HG02840 (cell line): Measurements from ENCODE around the gene RPH3AL.

ENCODE experiments used
- ATAC-seq: cut with Tn5 transposase; IDR thresholded peaks from one replicate; pipeline ENCODE4 v1.9.1; 2021; ENCODE audit warnings: mild to moderate bottlenecking, moderate library complexity, moderate number of reproducible peaks; ENCODE audit not compliant: unreplicated experiment, low FRiP score

Gene RPH3AL

DNA sequence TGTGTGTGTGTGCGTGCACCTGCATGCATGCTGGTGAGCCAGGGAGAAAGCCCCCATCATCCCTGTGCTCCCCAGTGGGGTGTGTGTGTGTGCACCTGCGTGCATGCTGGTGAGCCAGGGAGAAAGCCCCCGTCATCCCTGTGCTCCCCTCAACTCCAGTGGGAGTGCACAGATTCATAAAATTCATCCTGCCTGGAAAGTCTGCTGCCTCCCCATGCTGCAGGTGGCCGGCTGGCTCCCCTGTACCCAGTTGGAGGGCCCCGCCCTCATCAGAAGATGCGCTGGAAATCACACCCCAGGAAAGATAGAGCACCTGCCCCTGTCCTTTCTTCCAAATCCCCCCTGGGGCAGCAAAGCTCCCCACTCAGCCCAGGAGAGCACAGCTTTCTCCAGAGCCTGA is 86.4 kb downstream of the RPH3AL start:
- no peak for ATAC-seq

DNA sequence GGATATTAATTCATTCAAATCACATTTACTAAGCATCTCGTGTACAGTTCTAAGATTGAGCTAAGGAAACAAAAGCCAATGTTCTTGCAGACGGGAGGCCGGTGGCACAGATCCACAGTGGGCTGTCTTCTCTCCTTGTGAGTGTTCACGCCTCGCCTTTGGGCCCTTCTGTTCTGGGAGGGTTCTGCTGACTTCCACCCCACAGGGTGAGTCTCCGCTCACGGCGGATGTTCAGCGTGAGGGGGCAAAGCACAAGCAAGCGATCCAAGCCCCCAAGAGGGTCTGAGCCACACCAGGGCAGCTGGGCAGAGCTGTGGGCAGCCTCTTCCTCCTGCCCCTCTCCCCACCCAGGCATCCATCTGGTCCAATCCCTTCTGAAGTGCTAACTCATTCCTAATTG is 86.9 kb downstream of the RPH3AL start:
- ATAC-seq, result no peak

DNA sequence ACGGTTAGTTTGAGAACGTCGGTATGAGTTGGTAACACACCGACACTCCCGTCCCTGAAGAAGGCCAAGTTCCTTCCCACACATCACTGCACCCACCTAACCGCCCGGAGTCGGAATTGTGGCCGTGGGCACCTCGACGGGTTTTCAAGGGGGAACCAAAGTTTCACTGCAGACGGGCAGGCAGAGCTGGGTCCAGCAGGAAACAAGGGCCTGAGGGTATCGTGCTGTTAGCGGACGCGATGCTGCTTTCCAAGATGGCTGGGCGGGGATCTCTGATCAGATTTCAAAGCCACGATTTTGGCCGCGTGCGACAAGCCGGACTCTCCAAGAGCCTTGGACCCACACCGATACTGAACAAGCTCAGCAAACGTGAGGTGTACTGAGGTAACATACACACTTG is 88.8 kb downstream of the RPH3AL start:
- no peak for ATAC-seq

DNA sequence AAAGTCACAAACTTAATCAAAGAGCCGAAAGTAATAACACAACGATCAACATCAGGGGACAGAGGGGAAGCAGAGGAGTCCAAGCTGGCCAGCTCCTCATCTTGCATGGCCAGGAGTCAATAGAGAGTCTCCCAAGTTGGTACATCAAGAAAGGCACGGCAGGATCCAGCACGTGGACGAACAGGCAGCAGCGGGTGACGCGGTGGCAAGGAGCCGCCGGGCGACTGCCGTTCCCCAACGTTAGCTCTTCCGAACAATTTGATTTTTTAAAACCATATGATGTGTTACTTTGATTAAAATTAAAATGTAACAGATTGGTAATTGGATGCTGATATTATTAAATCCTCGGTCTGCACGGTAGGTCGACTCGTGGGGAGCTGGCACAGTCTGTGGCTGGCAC is 89.3 kb downstream of the RPH3AL start:
- ATAC-seq, result no peak

DNA sequence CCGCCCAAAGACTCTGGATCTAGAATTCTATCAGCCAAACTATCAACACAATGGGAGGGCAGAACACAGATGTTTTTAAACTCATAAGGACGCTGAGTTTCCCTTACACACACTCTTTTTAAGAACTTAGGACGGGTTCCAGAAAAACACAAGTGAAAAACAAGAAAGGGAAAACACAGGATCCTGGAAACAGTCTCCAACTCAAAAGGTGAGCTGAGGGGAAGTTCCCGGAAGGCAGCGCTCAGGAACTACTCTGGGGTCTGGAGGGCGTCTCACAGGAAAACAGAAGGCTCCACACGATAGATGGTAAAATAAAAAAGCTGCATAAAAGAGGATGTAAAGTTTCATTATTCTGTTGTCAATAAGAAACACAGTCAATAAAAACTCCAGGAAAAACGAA is 91.0 kb downstream of the RPH3AL start:
- ATAC-seq, result no peak

DNA sequence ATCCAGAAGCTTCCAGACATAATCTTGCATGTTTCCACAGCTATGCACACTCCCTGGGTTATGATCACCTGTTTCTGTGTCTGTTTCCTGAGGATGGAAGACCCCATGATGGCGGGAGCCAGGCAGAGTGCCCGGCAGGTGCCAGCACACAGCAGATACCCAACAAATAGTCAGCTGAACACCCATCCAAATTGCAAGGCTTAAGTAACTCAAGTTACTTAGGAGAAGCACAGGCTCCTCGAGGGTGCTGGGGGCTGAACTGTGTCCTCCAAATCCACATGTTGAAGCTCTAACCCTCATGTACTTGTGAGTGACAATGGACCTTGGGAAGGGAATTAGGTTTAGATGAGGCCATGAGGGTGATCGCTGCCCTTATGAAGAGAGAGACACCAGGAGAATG is 91.7 kb downstream of the RPH3AL start:
- ATAC-seq, result no peak

DNA sequence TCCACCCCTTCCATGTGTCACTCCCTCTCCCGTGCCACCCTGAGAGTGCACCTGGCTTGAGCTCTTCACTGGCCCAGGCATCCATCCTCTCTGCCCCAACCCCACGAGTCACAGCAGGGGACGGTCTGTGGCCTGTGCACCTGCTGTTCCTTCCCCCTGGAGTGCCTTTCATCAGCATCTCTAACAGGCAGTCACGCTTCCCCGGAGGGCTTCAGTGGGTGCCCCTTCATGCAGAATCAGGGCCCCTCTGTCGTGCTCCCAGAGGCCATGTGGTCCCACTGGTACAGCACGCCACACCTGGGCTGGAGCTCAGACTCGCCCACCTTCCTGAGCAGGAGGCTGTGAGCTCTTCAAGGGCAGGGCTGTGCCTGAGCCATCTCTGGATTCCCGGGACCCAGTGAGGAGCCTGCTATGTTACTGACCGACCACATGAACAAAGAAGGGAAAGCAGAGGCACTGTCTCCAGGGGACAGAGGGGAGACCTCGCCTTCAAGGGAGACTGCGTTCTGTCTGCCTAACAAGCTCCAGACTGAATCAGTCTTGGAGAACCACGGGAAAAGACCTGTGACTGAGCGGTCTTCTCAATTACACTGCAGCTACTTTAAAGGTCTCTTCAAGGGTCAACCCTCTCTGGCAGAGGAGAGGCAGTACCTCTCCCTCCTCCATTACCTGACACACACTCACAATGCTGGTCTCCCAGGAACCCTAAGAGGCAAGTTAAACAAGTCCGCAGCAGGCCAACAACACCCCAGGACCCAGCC is 92.4 kb downstream of the RPH3AL start:
- ATAC-seq, result no peak

DNA sequence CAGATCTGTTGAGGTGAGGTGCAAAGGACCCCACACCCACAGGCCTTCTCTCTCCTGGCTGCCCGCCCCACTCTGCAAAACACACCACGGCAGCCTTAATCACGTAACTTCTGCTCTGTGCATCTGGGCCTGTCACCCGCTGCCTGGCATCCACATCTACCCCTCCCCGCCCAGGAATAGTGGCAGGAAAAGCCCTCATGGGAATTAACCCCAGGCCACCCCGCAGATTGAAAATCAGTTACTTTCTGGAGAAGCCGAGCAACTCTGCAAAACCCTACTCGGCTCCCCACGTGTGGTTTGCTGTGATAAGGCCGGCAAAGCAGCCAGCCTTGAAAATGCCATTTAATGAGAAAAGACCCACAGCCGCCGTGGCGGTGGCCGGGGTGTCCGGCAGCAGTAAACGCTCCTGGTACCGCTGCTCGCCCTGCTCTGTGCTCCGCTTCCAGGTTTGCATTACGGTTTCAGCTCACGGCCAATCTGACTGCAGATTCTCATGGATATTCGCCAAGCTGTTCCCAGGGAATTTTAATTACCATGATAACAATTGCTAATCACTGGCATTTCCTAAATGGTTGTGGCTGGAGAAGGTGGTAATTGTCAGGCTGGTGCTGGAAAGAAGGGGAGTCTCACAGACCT is 93.1 kb downstream of the RPH3AL start:
- ATAC-seq, result no peak

DNA sequence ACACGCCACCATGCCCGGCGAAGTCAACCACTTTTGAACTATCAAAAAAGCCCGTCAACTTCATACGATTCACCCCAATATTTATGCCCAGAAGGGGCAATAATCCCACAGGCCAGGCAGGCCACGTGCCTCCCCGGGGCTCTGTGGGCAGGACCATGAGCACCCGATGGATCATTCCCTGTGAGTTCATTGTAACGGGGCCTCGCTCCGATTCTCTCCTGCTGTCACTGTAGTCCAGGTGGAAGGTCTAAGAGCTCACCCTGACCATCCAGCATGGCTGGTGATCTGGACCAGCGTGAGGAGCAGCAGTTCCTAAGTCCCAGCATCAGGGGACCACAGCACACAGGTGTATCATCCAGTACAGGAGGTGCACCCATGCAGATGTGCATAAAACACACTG is 93.7 kb downstream of the RPH3AL start:
- ATAC-seq, result no peak

DNA sequence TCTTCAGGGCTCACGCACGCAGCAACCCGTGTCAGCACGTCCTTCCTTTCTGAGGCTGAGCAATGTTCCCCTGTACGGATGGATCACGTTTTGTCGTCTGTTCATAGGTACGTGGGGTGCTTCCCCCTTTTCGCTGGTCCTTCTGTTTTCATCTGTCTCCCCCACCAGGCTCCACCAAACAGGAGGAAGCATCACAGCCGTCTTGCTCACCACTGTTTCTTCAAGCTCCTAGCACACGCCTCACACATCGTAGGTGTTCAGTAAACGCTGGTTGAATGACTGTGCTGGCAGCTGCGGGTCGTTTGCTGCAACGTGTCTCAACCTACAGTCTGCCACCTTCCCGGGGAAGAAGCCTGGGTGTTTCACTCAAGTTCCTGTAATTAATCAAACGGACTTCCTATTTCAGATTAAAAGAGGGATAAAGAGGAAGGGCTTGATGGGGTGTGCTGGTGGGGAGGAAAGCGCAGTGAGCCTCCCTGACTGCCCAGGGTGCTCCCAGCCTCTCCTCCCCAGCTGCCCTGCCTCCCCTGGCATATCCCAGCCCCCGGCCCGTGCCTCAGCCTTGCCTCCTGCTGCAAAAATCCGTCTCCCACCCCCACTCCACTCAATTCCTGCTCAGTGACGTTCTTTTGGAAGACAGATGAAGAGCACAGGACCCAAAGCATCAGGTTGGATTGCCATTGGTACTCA is 94.4 kb downstream of the RPH3AL start:
- ATAC-seq, result no peak

DNA sequence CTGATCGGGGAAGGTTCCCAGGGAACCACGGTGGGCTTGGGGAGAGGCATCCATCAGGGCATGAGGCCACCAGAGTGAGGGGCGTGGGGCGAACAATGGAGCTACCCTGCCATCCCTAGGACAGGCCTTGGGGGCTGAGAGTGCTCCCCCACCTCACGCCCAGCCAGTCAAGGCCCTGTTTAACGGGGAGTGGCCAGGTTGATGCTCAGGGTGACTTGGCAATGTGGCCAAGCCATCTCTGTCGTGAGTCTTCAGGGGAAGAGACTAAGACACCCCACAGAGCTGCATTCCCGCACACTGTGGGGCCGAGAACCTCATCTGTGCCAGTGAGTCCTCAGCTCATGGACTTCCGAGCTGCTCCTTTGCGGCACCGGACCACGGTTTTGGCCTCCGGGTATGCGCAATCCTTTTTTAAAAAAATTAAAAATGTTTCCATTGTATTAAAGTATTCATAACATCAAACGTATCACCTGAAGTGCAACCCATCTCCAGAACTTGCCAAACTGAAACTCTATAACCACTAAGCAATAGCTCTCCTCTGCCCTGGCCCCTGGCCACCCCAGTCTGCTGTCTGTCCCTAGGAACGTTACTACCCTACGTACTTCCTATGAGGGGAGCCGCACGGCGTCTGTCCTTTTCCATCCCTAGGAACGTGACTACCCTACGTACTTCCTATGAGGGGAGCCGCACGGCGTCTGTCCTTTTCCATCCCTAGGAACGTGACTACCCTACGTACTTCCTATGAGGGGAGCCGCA is 99.3 kb downstream of the RPH3AL start:
- no peak for ATAC-seq

DNA sequence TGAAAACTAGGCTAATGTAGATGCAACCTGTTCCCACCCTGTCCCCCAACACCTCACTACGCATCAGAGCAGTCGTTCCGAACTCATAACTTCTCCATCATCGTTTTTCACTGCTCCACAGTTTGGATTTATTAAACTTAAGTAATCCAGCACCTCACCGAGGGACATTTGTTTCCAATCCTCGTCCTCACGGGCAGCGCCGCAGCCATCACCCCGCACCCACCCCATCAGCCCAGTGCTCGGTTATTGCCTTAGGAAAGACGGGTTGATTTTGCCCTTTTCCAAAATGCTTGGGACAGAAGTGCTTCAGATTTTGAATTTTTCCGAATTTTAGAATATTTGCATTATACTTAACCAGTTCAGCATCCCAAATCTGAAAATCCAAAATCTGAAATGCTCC is 100.2 kb downstream of the RPH3AL start:
- no peak for ATAC-seq

DNA sequence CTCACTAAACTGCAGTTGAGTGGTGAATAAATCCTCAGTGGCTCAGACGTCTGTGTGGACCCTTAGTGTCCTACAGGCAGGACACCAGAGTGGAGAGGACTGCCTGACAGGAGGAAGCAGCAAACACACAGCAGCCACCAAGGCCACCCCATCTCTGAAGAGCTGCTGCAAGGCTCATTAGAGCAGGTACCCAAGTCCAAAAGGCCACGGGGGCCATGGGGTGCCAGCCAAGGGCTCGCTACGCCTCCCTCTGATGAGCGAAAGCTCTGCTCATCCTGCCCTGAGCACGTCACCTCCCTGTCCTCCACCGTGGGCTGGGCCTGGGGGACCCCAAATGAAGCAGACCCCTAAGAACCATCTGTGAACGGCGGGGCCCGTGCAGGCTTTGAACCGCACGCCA is 101.1 kb downstream of the RPH3AL start:
- ATAC-seq, result no peak

DNA sequence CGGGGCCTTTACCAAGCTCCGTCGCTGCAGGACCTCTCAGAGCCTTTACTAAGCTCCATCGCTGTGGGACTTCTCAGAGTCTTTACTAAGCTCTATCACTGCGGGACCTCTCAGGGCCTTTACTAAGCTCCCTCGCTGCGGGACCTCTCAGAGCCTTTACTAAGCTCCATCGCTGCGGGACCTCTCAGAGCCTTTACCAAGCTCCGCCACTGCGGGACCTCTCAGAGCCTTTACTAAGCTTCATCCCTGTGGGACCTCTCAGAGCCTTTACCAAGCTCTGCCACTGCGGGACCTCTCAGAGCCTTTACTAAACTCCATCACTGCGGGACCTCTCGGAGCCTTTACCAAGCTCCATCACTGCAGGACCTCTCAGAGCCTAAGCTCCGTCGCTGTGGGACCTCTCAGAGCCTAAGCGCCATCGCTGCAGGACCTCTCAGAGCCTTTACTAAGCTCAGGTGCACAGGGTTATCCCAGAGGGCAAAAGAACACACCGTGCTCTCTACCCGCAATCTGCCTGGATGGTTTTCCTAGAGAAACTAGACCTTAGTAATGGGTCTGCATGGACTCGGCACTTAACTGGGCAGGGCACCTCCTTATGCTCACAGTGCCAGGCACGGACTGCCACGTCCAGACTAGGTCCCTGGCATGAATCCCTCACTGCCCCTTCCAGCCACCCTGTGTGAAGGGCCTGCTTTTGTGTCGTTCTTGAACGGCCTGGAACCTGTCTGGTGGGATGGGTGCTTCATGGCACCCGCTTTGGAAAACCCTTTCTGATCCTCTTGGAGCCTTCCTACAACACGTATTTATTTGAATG is 101.9 kb downstream of the RPH3AL start:
- ATAC-seq, result no peak

DNA sequence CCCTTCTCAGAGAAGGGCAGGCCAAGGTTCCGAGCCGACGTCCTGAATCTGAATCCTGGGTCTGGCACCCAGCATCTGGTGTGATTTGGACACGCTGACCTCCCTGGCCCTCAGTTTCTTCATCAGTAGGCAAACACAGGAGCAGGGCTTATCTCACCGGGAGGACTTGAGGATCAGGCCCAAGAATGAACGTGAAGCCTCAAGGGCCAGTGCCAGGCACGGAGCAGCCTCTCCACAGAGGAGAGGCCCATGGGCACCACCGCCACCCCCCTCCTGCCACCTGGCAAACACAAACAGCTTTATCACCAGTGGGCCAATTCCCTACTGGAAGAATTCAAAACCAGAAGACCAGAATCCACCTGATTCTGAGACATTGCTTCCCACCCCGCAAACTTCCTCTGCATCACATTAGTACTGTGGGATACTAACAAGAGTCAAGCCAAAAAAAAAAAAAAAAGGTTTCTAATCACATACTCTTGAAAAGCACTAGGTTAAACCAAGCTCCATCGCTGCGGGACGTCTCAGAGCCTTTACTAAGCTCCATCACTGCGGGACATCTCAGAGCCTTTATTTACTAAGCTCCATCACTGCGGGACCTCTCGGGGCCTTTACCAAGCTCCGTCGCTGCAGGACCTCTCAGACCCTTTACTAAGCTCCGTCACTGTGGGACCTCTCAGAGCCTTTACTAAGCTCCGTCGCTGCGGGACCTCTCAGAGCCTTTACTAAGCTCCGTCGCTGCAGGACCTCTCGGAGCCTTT is 103.2 kb downstream of the RPH3AL start:
- ATAC-seq, result no peak

DNA sequence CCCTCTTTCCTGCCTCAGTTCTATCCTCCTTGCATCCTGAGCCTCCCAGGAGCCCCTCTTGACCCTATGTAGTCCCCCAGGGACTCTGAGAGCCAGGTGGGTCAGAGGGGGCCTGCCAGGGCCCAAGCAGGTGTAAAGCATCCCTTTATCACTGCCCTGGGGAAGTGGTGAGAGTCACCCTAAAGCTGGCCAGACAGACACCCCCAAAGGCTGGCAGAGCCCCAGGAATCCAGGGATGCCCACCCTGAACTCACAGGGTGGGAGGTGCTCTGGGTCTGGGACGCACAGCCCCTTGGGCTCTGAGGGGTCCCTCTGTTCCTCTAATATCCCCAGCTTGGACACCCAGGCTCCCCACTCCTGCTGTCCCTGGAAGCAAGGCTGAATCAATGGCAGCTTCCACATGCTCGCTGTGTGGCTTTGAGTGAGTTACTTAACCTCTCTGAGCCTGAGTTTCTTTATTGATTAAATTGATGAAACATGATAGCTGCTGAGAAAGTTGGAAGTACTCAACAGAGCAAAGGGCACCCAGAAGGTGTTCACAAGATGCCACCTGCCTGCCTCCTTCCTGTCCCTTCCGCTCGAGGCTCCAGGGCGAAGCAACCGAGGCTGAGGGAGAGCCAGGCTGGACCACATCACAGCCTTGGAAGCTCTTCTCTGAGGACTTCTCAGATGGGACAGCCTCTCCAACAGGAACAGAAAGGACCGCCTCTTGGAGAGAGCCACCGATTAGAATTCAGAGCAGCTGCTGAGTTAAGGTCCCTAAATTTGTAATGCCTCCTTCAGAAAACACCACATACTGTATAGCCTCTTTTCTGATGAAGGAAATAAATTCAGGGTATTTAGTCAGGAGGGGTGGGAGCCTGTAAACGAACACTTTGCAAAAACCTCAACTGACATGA is 104.0 kb downstream of the RPH3AL start:
- ATAC-seq, result no peak

DNA sequence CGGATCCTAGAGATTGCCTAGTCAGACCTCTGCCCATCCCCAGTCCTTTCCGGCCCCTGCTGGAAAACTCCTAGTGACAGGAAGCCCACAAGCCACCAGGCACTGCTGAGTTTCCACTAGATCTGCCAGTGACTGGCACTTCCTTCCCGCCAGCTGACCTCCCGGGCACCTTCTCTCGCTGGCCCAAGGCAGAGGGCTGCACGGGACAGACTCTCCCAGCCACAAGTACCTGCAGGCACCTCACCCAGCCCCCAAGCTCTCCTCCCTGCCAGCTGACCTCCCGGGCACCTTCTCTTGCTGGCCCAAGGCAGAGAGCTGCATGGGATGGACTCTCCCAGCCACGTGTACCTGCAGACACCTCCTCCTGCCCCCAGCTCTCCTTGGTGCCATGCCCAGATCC is 104.8 kb downstream of the RPH3AL start:
- no peak for ATAC-seq

DNA sequence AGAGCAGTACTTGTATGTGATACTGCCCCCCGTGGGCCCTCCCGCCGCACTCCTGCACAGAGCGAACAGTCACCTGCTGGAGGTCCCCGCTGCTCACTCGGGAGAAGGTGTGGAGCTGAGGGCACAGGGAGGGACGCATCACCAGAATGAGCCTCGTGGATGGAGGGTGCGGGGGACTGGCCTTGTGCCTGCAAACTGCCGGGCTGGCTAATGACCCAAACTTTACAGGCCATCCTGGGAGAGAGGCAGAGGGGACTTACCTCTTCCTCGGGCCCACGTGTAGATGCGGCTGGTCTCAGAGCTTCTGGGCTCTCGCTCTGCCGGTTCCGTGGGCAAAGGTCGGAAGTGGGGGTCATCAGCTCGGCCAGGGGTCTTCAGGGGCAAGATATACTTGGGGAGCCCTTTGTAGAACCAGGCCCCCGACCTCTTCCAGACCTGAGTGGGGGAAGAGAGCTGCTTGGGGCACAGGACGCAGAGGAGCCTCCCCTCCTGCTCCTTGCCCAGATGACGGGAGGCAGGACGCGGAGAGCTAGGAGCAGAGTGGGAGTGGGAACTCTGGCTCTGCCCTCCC is 105.7 kb downstream of the RPH3AL start:
- ATAC-seq, result no peak
